Kidney glomerular epithelial cell (primary cell): Measurements from ENCODE around the gene CT45A8.
"Not testable (repeated sequence)": the region's sequence is repeated elsewhere in the genome, so short reads cannot be mapped to it uniquely, and the experiment has no call there.

ENCODE experiments used
- DNase-seq: peaks from one replicate; lab custom pipeline; 2025; lab: John Stamatoyannopoulos, UW

The CT45A8 gene, protein sequence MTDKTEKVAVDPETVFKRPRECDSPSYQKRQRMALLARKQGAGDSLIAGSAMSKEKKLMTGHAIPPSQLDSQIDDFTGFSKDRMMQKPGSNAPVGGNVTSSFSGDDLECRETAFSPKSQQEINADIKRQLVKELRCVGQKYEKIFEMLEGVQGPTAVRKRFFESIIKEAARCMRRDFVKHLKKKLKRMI

DNA sequence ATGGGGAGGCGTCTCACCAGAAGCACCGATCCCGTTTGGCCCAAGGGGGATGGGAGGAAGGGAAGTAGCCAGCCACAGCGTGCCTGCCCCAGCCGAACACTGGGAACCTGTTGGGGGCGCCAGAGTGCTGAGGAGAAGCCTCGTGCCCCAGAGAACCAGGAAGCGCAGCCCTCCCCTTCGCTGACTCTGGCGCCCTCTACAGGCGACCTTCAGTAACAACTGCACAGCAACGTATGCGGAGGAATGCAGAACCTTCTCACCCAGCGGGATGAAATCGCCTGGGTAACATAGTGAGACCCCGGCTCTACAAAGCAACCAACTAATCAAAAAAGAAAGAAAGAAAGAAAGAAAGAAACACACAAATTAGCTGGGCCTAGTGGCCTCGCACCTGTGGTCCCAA lies at the start of gene CT45A8:
Gene CT45A8 (minus strand): TSS at position 101 of the 400 bp plus-strand sequence. CDS start 3,755 bp downstream, outside the sequence.
- DNase-seq, result not testable (repeated sequence)

DNA sequence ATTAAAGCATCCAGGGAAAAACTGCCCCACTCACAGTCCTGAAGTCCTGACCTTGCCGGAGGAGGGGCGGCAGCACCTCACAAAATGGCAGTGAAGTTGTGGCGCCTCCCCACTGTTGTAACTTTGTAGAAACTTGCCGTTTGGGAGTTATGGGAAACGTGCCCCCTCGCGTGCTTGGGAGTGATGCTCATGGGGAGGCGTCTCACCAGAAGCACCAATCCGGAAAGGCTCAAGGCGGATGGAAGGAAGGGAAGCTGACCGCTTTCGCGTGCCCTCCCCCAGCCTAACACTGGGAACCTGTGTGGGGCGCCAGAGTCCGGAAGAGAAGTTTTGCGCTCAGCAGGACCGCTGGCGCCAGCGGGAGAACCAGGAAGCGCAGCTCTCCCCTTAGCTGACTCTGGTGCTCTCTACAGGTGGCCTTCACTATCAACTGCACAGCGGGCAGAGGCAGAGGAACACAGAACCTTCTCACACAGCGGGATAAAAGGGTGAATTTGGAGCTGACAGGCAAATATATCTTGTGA lies 39.0 kb upstream of the CT45A8 start, which contains the start of the genes CT45A10 and SAGE1:
Gene CT45A10 (minus strand): TSS at position 151 of the 524 bp plus-strand sequence. CDS start 8,100 bp downstream, outside the sequence.
Gene SAGE1 (plus strand): TSS at position 423 of the 524 bp plus-strand sequence. CDS start 2,527 bp downstream, outside the sequence.
- no peak for DNase-seq

DNA sequence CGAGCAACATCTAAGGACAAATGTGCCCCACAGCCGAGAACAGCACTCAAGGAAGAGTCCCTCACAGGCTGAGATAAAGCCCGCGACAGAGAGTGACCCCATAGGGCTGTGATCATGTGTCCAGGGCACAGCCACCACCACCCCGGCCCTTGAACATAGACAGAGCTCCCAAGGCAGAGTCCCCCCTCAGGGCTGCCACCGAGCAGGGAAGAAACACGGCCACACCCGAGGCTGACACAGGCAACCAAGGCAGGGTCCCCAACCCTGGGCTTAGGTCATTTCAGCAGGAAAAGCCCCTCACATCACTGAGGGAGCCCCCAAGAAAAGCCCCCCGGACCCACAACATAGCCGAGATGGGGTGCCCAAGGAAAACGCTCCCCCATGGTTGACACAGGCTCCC lies 38.4 kb upstream of the CT45A8 start:
- DNase-seq, result no peak

DNA sequence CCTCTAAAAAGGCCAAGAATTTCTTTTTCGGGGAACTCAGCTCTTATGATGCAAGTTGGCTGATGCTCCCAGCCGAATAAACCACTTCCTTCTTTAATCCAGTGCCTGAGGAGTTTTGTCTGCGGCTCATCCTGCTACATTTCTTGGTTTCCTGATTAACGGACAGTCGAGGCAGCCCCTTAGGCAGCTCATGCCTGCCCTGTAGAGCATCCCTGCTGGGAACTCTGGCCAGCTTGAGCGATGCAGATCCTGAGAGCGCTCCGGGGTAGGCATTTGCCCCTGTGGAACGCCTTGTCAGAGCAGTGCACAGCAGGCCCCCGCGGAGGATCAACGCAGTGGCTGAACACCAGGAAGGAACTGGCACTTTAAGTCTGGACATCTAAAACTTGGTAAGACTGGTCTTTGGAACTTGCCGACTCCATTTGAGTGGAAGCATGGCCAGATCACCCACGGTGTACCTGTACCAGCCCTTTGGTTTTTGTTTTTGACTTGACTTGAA lies 35.8 kb upstream of the CT45A8 start:
- no peak for DNase-seq

DNA sequence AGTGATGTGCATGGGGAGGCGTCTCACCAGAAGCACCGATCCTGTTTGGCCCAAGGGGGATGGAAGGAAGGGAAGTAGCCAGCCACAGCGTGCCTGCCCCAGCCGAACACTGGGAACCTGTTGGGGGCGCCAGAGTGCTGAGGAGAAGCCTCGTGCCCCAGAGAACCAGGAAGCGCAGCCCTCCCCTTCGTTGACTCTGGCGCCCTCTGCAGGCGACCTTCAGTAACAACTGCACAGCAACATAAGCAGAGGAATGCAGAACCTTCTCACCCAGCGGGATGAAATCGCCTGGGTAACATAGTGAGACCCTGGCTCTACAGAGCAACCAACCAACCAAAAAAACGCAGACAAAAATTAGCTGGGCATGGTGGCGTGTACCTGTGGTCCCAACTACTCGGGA lies 34.6 kb upstream of the CT45A8 start:
- DNase-seq, result not testable (repeated sequence)

DNA sequence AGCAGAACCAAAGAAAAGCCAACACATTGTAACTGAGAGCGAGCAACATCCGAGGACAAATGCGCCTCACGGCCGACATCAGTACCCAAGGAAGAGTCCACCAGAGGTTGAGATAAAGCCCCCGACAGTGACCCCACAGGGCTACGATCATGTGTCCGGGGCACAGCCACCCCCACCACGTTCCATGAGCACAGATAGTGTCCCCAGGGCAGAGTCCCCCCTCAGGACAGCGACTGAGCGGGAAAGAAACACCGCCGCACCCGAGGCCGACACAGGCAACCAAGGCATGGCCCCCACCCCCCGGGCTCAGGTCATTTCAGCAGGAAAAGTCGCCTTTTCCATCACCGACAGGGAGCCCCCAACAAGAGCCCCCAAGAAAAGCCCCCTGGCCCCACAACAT lies 33.9 kb upstream of the CT45A8 start:
- DNase-seq, result not testable (repeated sequence)

DNA sequence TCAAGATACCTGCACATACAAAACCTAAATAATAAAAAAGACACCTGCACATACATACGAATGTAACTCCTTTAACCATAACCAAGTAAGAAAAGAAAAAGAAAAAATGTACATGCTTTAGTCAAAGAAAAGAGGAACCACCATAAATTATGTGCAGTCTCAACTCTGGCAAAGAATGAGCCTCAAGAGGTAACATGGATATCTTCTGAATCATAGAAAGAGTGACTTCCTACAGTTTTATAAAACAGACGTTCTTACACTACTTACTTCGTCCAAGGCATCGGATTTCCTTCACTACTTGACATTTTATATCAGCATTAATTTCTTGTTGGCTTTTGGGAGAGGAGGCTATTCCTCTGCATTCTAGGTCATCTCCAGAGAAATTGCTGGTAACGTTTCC lies 28.4 kb upstream of the CT45A8 start:
- not testable (repeated sequence) for DNase-seq

DNA sequence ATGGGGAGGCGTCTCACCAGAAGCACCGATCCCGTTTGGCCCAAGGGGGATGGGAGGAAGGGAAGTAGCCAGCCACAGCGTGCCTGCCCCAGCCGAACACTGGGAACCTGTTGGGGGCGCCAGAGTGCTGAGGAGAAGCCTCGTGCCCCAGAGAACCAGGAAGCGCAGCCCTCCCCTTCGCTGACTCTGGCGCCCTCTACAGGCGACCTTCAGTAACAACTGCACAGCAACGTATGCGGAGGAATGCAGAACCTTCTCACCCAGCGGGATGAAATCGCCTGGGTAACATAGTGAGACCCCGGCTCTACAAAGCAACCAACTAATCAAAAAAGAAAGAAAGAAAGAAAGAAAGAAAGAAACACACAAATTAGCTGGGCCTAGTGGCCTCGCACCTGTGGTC lies 17.4 kb upstream of the CT45A8 start, which contains the start of gene CT45A9:
Gene CT45A9 (minus strand): TSS at position 101 of the 400 bp plus-strand sequence. CDS start 3,751 bp downstream, outside the sequence.
- not testable (repeated sequence) for DNase-seq

DNA sequence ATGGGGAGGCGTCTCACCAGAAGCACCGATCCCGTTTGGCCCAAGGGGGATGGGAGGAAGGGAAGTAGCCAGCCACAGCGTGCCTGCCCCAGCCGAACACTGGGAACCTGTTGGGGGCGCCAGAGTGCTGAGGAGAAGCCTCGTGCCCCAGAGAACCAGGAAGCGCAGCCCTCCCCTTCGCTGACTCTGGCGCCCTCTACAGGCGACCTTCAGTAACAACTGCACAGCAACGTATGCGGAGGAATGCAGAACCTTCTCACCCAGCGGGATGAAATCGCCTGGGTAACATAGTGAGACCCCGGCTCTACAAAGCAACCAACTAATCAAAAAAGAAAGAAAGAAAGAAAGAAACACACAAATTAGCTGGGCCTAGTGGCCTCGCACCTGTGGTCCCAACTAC lies 17.2 kb downstream of the CT45A8 start, which contains the start of gene CT45A7:
Gene CT45A7 (minus strand): TSS at position 101 of the 400 bp plus-strand sequence. CDS start 3,747 bp downstream, outside the sequence.
- DNase-seq, result not testable (repeated sequence)

DNA sequence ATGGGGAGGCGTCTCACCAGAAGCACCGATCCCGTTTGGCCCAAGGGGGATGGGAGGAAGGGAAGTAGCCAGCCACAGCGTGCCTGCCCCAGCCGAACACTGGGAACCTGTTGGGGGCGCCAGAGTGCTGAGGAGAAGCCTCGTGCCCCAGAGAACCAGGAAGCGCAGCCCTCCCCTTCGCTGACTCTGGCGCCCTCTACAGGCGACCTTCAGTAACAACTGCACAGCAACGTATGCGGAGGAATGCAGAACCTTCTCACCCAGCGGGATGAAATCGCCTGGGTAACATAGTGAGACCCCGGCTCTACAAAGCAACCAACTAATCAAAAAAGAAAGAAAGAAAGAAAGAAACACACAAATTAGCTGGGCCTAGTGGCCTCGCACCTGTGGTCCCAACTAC lies 34.4 kb downstream of the CT45A8 start, which contains the start of gene CT45A2:
Gene CT45A2 (minus strand): TSS at position 101 of the 400 bp plus-strand sequence. CDS start 3,747 bp downstream, outside the sequence.
- not testable (repeated sequence) for DNase-seq

DNA sequence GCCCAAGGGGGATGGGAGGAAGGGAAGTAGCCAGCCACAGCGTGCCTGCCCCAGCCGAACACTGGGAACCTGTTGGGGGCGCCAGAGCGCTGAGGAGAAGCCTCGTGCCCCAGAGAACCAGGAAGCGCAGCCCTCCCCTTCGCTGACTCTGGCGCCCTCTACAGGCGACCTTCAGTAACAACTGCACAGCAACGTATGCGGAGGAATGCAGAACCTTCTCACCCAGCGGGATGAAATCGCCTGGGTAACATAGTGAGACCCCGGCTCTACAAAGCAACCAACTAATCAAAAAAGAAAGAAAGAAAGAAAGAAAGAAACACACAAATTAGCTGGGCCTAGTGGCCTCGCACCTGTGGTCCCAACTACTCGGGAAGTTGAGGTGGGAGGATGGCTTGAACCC lies 51.7 kb downstream of the CT45A8 start, which contains the start of gene CT45A6:
Gene CT45A6 (minus strand): TSS at position 101 of the 400 bp plus-strand sequence. CDS start 3,794 bp downstream, outside the sequence.
- DNase-seq, result not testable (repeated sequence)
